ENCODE data around the gene TMEM63C. TPM values are rescaled to one million over a fixed set of nuclear protein-coding genes. Genes with fewer than 3 reads are reported as not detected.
A peak's percentile ranks its signal among the peaks of the same experiment; 100 is the strongest.
"Not testable (repeated sequence)": the region's sequence is repeated elsewhere in the genome, so short reads cannot be mapped to it uniquely, and the experiment has no call there.

TMEM63C gene
- total and polyA plus RNA-seq, 8 donors = 0.14 to 8.8 (median 1.4) TPM; not detected in 2

DNA sequence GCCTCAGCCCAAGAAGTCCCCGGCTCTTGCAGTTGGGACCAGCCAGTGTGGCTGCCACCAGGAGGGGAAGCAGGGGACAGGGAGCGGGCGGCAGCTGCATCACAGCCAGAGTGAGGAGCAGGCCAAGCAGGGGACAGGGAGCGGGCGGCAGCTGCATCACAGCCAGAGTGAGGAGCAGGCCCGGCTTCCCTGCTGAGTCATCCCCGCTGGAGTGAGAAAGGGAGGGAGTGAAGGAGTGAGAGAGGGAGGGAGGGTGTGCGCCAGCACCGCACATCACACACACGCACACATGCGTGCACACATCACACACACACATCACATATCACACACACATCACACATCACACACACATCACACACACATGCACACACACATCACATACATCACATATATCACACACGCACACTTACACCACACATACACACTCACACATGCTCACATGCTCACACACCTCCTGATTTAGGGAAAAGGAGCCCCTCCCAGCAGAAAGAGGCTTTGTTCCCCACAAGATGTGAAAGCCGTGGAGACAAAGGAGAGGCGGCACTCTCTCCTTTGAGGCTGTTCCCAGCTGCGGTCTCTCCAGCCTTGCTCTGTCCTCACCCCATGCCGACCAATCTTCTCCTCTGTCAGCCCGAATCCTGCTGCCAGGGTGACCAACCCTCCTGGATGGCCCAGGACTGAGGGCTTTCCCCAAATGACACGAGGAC is 23.3 kb upstream of the TMEM63C start:
- intact Hi-C loops (cut with DNase I; ENCODE audit: low total_unique reads) = loop anchor here (10.0 kb wide), 1 partner anchor 156 kb away; no protein-coding TSS in a partner anchor
- no peaks in the 10 kb centered on the region for H3K36me3 ChIP-seq
- WGBS, 5 donors = 7 to 12% (median 12%) methylated on average over 17 to 18 of the region's 18 CpGs
- H3K4me3 ChIP-seq = no peak overlapping the region
- TF ChIP-seq POLR2AphosphoS5 (IDR thresholded peaks at IDR 0.05) = no peak
- TF ChIP-seq EP300 (IDR thresholded peaks at IDR 0.05) = no peak
- H3K27me3 ChIP-seq = peaks cover 0 to 68% (median 18%) of the 10 kb centered on the region in 3 donors
- H3K27ac ChIP-seq = no peak overlapping the region
- H3K4me1 ChIP-seq = peaks cover 0 to 12% (median 6%) of the 10 kb centered on the region in 4 donors
- DNase-seq = peak in 1 of 2 donors; percentile 68
- no peaks in the 10 kb centered on the region for H3K9me3 ChIP-seq

DNA sequence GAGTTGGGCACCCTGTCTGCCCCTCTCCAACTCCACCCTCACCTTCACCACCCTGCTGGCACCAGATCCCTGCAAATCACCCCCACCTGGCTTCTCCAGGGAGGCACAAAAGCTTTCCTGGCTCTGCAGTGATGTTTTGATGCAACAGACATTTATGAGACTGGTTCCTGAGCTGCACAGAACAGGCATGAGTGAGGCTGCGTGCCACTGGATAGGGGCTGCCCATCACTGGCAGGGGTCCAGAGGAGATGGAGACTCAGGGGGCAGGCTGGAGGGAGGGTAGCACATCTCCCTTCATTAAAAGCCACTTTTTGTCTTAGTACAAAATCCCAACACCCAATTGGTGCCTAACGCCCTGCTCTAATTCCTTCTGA is 22.7 kb upstream of the TMEM63C start:
- DNase-seq = no peak
- Histone ChIP-seq H3K4me3 (no peak overlapping the region), H3K9me3 (no peaks in the 10 kb centered on the region), H3K4me1 (peaks cover 0 to 12% (median 6%) of the 10 kb centered on the region in 4 donors), H3K27ac (no peak overlapping the region), H3K27me3 (peaks cover 0 to 62% (median 16%) of the 10 kb centered on the region in 3 donors), H3K36me3 (no peaks in the 10 kb centered on the region)
- TF ChIP-seq POLR2A (IDR thresholded peaks at IDR 0.05) (no peak), EP300 (IDR thresholded peaks at IDR 0.05) (no peak), POLR2AphosphoS5 (IDR thresholded peaks at IDR 0.05) (no peak)
- TF ChIP-seq, protein P1, sequence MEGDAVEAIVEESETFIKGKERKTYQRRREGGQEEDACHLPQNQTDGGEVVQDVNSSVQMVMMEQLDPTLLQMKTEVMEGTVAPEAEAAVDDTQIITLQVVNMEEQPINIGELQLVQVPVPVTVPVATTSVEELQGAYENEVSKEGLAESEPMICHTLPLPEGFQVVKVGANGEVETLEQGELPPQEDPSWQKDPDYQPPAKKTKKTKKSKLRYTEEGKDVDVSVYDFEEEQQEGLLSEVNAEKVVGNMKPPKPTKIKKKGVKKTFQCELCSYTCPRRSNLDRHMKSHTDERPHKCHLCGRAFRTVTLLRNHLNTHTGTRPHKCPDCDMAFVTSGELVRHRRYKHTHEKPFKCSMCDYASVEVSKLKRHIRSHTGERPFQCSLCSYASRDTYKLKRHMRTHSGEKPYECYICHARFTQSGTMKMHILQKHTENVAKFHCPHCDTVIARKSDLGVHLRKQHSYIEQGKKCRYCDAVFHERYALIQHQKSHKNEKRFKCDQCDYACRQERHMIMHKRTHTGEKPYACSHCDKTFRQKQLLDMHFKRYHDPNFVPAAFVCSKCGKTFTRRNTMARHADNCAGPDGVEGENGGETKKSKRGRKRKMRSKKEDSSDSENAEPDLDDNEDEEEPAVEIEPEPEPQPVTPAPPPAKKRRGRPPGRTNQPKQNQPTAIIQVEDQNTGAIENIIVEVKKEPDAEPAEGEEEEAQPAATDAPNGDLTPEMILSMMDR (IDR thresholded peaks at IDR 0.05) = no peak
- intact Hi-C loops (cut with DNase I; ENCODE audit: low total_unique reads) = loop anchor here (10.0 kb wide), 1 partner anchor 156 kb away; no protein-coding TSS in a partner anchor
- 66 to 82% (median 72%) methylated on average over 2 of the region's 2 CpGs for WGBS, 5 donors

DNA sequence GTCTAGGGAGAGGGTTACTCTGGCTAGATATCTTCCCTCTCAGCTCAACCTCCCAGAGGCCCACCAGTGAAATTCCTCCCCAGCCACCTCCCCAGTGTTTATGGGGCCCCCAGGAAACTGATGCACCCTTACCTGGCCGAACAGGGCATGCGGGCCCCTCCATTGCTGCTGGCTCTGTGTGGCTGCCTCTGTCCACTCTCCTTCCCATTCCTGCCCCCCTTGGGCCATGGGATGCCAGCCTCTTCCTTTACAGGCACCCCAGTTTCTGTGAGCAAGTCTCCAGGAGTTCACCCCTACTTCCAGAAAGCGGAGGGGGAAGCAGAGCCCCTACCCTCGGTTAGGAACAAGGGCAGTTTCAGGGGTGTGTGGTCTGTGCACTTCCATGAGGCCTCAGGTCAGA is 20.6 kb upstream of the TMEM63C start:
- intact Hi-C loops (cut with DNase I; ENCODE audit: low total_unique reads) = no loop called here
- no peaks in the 10 kb centered on the region for H3K9me3 ChIP-seq
- H3K36me3 ChIP-seq = no peaks in the 10 kb centered on the region
- WGBS, 5 donors = 70 to 83% (median 77%) methylated on average over 4 of the region's 4 CpGs
- TF ChIP-seq EP300 (IDR thresholded peaks at IDR 0.05) = no peak
- no peak for TF ChIP-seq POLR2AphosphoS5 (IDR thresholded peaks at IDR 0.05)
- no peak for TF ChIP-seq POLR2A (IDR thresholded peaks at IDR 0.05)
- no peak overlapping the region for H3K4me3 ChIP-seq
- H3K27me3 ChIP-seq = peaks cover 0 to 43% (median 6%) of the 10 kb centered on the region in 3 donors
- peaks cover 0 to 12% (median 6%) of the 10 kb centered on the region in 4 donors for H3K4me1 ChIP-seq
- H3K27ac ChIP-seq = no peak overlapping the region
- DNase-seq = no peak

DNA sequence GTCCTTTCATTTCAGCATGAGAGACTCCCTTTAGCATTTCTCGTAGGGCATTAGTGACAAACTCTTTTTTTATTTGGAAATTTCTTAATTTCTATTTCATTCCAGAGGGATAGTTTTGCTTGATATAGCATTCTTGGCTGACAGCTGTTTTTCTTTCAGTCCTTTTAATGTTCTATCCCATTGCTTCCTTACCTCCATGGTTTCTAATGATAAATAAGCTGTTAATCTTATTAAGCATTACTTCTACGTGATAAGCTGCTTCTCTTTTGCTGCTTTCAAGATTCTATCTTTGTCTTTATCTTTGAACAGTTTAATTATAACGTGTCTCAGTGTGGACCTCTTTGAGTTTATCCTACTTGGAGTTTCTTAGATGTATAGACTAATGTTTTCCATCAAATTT is 11.6 kb upstream of the TMEM63C start:
- DNase-seq = no peak
- Histone ChIP-seq H3K27me3 (no peaks in the 10 kb centered on the region), H3K4me1 (no peaks in the 10 kb centered on the region), H3K36me3 (no peaks in the 10 kb centered on the region), H3K4me3 (no peak overlapping the region), H3K9me3 (peaks cover 0 to 32% (median 20%) of the 10 kb centered on the region in 4 donors), H3K27ac (no peak overlapping the region)
- TF ChIP-seq POLR2AphosphoS5 (IDR thresholded peaks at IDR 0.05) = no peak
- TF ChIP-seq, protein P1 (IDR thresholded peaks at IDR 0.05) = no peak
- no peak for TF ChIP-seq POLR2A (IDR thresholded peaks at IDR 0.05)
- TF ChIP-seq EP300 (IDR thresholded peaks at IDR 0.05) = no peak
- WGBS, 5 donors = 56 to 69% (median 61%) methylated on average over 3 of the region's 3 CpGs
- intact Hi-C loops (cut with DNase I; ENCODE audit: low total_unique reads) = no loop called here

DNA sequence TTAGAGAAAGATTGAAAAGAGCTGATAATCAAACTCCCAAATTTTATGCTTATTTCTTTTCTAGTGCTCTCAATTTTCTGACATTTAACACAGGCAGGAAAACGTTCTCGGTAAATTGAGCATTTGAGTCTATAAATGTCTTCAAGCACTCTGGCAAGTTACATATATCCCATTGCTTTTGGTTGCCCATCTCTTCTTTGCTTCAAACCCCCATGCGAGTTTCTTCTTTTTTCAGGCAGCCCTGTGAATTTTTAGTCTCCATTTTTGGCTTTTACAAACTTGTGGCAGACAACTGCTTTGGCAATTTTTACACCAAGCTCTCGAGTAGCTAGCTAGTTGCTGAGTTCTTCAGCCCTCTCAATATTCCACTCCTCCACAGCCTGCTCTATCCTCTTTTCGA is 8.7 kb upstream of the TMEM63C start:
- TF ChIP-seq EP300 (IDR thresholded peaks at IDR 0.05) (no peak), POLR2AphosphoS5 (IDR thresholded peaks at IDR 0.05) (no peak), POLR2A (IDR thresholded peaks at IDR 0.05) (no peak)
- H3K4me3 ChIP-seq = no peak overlapping the region
- DNase-seq = no peak
- no peak overlapping the region for H3K27ac ChIP-seq
- peaks cover 0 to 32% (median 20%) of the 10 kb centered on the region in 4 donors for H3K9me3 ChIP-seq
- intact Hi-C loops (cut with DNase I; ENCODE audit: low total_unique reads) = no loop called here
- H3K4me1 ChIP-seq = no peaks in the 10 kb centered on the region
- 75 to 88% (median 81%) methylated on average over 5 of the region's 5 CpGs for WGBS, 5 donors
- H3K27me3 ChIP-seq = no peaks in the 10 kb centered on the region
- no peaks in the 10 kb centered on the region for H3K36me3 ChIP-seq

- H3K27ac ChIP-seq; H3K4me1 ChIP-seq; H3K4me3 ChIP-seq; H3K36me3 ChIP-seq; H3K27me3 ChIP-seq; intact Hi-C loops (cut with DNase I; ENCODE audit: low total_unique reads); DNase-seq: not testable (repeated sequence)
- H3K9me3 ChIP-seq = peaks cover 0 to 26% (median 20%) of the 10 kb centered on the region in 4 donors
- WGBS, 5 donors = 87 to 95% (median 90%) methylated on average over 8 to 9 of the region's 9 CpGs
Observed at GRCh38 chr14:77173911-77174617, 7.5 kb upstream of the TMEM63C start.
